ENCODE measurements around the gene ERCC3.
A peak's percentile ranks its signal among the peaks of the same experiment; 100 is the strongest.
"Not testable (repeated sequence)": the region's sequence is repeated elsewhere in the genome, so short reads cannot be mapped to it uniquely, and the experiment has no call there.

Gene ERCC3

DNA sequence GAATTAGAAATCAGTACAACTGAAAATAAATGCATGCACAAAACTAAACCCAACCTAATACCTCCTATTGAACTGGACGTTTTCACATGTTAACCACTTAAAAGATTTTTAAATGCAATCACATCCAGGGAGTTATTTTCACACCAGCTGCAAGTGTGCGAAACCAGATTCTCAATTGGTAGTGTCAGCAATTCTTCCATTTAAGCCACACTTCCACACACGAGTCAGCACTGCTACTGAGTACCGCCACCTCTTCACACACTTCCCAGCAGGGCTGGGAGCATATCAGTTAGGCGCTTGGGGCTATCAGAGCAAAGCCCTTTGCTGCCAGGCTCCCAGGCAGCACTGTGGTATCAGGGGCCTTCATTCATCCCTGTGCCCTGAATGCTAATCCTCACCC, 14.2 kb downstream of the ERCC3 start:
- DNase-seq (ENCODE audit: low spot score): no peak

DNA sequence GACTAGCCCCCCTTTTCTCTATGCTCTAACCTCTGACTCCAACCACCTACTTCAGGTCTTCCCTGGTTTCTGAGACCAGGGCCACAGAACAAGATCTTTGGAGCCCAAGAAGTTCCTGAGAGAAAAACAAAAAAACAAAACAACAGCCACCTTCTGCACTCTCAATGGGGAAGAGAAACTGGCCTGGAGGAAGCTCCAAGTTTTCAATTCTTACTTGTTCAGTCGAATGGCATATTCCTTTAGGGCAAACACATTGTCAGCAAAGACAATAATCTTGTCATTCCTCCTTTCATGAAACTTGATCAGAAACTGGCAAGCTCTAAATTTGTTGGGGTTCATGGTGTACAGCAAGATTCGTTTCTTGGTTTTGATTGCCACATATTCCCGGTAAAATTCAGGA, 15.0 kb downstream of the ERCC3 start:
- no peak for DNase-seq (ENCODE audit: low spot score)

DNA sequence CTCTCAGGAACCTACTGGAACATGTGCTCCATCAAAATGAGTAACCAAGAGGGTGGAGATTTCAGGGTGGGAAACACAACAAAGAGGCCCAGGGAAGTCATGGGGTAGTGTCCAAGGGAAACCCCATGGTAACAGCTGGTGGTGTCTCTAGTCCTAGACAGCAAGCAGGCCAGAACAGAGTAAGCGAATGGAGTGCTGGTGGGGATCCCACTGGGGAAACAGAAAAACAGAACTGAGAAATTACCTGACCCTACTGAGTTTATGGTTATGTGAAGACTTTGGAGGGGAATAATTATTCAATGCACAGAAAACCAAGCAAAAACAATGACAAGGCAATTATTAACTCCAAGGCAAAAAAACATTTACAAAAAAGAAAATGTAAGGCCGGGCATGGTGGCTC, 16.9 kb downstream of the ERCC3 start:
- no peak for DNase-seq (ENCODE audit: low spot score)

DNA sequence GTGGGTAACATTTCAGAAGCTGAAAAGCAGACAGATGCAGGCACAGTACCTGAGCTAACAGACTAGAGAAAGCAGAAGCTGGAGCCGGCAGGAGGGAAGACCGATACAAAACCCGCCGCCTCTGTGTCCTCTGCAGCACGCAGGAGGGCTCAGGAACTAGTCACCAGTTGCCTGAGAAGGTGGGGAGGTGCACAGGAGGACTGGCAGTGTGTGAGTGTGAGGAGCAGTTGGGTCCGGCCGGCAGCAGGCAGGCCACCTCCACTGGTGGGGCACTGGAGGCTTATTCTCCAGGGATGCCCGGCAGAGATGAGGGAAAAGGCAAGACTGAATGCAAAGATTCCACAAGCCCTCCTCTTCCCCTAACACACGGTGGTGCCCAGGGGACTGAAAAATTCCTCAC, 18.2 kb downstream of the ERCC3 start:
- no peak for DNase-seq (ENCODE audit: low spot score)

DNA sequence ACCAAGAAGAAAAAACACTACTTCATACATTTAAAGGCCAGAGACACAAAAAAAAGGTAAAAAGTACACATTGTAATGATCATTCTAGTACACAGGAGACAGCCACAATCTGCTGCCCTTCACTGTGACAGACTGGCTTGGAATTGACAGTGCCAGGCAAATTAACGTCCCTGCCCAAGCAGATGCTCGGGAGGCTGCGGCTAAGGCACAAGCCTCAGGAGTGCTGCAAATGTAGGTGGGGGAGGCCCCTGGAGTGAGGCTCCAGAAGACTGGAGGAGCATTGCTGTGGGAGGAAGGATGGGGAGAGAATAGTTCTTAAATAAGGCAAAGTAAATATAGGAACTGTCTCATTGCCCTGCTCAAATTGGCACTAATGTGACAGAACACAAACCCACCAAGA, 18.6 kb downstream of the ERCC3 start:
- DNase-seq (ENCODE audit: low spot score): peak; percentile 51

DNA sequence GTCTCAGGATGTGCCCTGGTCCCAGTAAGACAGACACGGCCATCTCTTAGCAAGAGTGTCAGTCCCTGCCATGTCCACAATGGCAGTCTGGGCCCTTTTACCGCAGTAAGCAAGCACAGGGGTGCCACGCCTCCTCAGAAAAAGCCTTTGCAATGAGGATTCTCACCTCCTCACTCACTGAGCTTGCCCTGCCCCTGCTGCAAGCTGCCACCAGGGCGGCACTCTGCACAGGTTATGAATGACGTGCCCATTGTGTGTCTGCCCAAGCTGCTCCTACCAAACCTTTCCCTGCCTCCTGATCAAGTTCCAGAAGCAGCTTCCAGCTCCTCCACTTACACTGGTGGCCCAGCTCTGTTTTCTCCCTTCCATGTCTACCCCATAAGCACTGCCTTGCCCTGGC, 23.3 kb downstream of the ERCC3 start:
- DNase-seq (ENCODE audit: low spot score): no peak

DNA sequence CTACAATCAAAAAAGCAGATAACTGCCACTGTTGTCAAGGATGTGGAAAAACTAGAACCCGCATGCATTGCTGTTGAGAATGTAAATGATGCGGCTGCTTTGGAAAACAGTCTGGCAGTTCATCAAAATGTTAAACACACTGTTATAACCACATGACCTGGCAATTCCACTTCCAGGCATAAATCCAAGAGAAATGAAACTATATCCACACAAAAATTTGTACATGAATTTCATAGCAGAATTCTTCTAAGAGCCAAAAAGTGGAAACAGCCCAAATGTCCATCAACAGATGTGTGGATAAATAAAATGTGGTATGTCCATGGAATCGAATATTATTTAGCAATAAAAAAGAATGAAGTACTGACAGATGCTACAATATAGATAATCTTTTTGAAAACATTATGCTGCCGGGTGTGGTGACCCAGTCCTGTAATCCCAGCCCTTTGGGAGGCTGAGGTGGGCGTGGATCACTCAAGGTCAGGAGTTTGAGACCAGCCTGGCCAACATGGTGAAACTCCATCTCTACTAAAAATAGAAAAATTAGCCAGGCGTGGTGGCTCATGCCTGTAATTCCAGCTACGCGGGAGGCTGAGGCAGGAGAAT, 32.0 kb downstream of the ERCC3 start:
- DNase-seq (ENCODE audit: low spot score): no peak

DNA sequence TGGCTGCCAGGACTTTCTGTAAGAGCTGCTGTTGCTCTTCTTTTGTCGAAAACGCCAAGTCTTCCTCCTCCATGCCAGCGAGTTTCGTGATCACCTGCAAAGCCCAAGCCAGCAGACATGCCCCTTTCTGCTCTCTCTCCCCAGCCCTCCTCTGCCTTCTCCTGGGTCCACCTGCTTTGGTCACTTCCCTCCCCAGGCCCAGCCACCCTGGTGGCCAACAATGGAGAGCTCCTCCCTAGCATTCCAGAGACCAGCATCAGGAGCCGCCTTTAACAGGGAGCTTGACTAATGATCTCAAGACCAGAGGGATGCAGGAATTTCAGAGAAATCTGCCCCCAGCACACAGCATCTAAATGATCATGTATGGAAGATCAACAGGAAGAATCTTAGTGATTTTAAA, 34.6 kb downstream of the ERCC3 start:
- DNase-seq (ENCODE audit: low spot score): no peak

DNA sequence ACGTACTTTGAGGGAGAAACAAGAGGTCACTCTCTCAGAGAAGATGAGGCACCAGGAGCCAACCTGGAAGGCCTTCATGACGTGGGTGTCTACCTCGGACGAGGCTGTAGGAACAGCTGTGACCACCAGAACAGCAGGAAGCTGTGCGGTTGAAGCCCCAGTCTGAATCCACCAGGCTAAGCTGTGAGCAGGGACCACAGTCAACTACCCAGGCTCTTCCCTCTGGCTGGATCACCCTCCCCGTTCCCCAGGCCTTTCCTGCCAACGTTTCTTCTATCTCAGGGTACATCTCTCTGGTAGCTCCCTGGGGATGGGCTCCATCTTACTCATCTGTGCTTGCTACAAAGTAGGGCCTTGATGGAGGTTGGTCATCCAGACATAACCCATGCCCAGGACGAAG, 37.1 kb downstream of the ERCC3 start:
- DNase-seq (ENCODE audit: low spot score): no peak

DNA sequence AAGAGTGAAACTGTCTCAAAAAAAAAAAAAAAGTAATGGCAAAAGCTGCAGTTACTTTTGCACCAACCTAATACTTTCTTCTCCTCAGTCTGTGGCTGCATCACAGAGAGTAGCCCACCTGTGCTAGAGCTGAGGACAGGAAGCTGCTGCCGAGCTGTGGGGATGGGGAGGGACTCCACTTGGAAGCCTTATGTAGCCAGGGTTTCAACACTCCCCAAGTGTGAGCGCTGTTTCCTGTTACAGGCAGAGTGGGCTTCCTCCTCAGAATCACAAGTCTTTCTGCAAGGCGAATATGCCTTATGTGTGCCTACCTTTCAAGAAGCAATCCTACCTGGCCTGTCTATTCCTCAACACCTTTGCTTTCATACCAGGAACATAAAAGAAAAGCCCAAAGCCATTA, 37.6 kb downstream of the ERCC3 start:
- DNase-seq (ENCODE audit: low spot score): no peak

DNA sequence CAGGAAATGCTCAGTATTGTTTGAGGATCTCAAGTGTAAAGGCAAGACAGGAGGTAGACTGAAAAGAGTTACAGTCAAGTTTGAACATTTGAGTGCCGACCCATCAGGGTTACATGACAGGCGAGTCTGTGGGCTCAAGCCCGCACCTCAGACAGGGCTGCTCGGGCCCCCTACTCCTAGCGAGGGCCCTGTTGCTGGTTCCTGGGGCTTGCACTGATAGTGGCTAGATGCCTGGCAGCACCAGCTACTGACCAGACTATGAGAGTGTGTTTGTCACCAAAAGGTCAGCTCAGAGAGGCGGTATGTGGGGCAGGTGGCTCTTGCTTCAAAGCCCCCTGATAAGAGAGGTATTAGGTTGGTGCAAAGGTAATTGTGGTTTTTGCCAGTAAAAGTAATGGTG, 38.2 kb downstream of the ERCC3 start:
- DNase-seq (ENCODE audit: low spot score): no peak

DNA sequence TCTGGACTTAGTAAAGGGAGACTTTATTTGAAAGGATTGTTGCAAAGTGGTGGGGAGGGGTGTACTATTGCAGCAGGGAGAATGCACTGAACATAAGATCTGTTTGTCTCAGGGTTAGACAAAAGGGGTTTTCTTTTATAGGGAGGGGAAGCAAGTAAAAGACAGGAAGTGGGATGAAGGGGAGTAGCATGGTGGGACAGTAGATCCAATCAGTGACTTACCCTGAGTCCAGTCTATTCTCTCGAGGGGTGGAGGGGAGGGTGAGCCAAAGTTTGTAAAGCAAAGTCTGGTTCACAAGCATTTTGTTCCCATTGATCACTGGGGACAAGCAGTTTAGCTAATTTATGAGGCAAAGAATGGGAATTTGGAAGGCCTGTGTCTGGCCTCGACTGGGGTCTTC, 38.8 kb downstream of the ERCC3 start:
- no peak for DNase-seq (ENCODE audit: low spot score)

DNA sequence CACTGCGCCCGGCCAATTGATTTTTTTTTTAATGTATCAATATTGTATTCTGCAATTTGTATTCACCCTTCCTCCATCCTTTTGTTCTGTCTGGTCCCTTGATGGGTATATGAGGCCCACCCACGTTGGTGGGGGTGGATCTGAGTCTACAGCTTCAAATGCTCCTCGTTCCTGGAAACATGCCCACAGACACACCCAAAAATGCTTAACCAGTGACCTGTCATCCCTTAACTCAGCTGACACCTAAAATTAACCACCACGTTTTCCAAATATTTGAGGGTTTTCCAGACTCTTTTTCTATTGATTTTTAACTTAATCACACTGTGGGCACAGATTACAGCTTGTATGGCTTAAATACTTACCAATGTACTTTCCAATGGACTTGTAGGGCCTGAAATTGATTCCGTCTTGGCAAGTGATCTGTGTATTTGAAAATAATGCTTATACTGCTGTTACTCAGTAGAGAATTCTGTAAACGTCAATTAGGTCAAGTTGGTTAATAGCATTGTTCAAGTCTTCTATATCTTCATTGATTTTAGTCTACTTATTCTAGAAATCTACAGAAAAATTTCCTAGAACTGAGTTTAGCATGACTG, 39.5 kb downstream of the ERCC3 start:
- DNase-seq (ENCODE audit: low spot score): no peak

DNA sequence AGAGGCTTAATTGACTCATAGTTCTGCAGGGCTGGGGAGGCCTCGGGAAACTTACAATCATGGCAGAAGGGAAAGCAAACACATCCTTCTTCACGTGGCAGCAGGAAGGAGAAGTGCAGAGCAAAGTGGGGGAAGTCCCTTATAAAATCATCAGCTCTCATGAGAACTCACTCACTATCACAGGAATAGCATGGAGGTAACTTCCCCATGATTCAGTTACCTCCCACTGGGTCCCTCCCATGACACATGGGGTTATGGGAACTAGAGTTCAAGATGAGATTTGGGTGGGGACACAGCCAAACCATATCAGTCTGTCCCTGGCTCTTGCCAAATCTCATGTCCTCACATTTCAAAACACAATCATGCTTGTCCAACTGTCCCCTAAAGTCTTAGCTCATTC, 52.8 kb downstream of the ERCC3 start:
- DNase-seq (ENCODE audit: low spot score): not testable (repeated sequence)

DNA sequence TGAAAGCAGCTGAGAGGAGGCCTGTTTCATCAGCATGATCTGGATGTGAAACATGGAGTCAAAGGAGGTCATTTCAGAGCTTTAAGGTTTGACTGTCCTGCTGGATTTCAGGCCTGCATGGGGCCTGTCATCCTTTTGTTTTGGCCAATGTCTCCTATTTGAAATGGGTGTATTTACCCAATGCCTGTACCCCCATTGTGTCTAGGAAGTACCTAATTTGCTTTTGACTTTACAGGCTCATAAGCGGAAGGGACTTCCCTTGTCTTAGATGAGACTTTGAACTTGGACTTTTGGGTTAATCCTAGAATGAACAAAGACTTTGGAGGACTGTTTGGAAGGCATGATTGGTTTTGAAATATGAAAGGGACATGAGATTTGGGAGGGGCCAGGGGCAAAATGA, 54.5 kb downstream of the ERCC3 start:
- no peak for DNase-seq (ENCODE audit: low spot score)

DNA sequence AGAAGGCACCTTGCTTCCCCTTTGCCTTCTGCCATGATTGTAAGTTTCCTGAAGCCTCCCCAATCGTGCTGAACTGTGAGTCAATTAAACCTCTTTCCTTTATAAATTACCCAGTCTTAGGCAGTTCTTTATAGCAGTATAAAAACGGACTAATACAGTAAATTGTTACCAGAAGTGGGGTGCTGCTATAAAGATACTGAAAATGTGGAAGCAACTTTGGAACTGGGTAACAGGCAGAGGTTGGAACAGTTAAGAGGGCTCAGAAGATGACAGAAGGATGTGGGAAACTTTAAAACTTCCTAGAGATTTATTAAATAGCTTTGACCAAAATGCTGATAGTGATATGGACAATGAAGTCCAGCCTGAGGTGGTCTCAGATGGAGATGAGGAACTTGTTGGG, 56.2 kb downstream of the ERCC3 start:
- DNase-seq (ENCODE audit: low spot score): not testable (repeated sequence)

DNA sequence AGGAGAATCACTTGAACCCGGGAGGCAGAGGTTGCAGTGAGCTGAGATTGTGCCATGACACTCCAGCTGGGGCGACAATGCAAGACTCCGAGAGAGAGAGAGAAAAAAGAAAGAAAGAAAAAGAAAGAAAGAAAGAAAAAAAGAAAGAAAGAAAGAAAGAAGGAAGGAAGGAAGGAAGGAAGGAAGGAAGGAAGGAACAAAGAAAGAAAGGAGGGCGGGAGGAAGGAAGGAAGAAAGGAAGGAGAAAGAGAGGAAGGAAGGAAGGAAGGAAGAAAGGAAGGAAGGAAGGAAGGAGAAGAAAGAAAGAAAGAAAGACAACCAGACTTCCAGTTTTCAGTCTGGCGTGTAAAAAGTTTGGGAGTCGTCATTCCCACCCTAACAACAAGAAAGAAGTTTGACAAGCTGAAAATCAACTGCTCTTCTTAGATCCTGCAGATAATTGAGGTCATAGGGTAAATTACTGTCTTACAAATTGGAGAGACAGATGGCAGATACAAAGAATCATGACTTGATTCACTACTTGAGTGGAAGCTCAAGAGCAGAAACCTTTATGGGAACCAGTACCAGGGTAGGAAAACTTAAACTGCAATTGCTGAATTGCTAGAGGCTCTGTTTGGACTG, 58.8 kb downstream of the ERCC3 start:
- no peak for DNase-seq (ENCODE audit: low spot score)

DNA sequence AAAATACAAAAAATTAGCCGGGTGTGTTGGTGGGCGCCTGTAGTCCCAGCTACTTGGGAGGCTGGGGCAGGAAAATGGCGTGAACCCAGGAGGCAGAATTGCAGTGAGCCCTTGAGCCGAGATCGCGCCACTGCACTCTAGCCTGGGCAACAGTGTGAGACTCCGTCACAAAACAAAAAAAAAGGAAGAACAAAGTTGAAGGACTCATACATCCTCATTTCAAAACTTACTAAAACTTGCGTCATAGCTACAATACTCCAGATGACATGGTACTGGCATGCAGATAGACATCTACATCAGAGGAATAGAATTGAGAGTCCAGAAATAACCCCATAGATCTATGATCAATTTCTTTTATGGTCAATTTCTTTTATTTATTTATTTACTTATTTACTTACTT, 60.2 kb downstream of the ERCC3 start:
- DNase-seq (ENCODE audit: low spot score): no peak

DNA sequence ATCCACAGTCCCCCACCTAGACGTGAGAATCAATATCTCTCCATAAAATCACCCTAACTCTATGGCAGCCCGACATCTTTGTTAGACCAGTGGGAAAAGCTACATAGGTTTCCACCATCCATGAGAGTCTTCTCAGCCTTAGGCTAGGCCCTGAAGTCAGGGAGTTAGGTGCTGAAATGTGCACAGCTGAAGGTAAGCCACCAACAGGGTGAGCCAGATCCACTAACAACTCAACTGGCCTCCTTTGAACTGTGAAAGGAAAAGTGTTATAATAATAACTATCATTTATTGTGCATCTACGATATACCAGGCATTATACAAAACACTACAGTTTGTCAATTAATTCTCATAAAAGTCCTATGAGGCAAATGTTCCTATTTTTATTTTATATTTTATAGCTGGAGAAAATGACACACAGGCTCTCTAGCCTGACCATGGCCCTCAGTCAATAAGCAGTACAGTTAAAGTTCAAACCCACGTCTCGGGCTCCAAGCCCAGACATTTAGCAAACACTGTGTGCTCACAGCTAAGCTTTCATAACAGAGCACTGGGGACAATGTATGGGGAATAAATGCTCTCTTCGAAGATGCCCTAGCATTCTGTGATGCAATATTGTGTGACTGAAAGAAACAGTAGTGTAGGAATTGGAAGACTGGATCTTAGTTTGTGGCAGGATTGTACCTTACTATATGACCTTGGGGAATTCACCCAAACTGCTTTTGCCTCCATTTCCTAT, 62.6 kb downstream of the ERCC3 start:
- DNase-seq (ENCODE audit: low spot score): peak; percentile 21

DNA sequence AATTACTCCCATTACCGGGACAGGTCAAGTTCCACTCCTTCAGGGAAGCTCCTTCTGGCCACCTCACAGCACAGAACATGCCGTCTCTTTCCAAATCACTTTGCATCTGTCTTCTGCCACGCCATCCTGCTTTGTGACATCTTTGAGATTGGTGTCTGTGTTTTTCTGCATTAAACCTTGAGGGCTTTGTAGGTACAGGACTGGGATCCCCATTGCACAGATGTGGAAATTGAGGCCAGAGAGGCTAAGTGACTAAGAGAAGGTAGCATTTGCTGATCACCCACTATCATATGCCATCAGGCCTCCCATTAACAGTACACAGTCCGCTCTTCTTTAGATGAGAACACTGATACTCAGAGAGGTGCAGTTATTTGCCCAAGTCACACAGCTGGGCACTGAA, 64.4 kb downstream of the ERCC3 start:
- no peak for DNase-seq (ENCODE audit: low spot score)

DNA sequence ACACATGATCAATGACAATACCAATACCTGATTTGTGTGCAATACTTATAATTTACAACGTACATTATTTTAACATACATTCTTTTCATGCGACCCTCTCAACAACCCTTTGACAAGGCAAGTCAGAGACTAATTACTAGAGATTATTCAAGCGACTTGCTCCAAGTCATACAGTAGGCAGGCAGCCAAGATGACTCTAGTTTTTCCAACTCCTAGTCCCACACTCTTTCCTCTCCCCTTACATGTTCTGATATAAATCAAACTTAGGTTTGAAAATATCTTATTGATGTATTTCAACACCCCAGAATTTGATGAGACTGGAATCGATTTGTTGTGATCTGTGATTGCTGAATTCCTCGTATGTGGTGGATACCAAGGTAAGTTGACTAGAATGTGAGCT, 65.8 kb downstream of the ERCC3 start:
- no peak for DNase-seq (ENCODE audit: low spot score)

DNA sequence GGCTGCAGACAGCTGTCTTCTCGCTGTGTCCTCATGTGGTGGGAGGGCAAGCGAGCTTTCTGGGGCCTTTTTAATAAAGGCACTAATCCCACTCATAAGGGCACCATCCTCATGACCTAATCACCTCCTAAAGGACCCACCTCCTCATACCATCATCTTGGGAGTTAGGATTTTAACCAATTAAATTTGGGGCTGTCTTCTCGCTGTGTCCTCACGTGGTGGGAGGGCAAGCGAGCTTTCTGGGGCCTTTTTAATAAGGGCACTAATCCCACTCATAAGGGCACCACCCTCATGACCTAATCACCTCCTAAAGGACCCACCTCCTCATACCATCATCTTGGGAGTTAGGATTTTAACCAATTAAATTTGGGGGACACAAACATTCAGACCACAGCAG, 66.7 kb downstream of the ERCC3 start:
- not testable (repeated sequence) for DNase-seq (ENCODE audit: low spot score)

DNA sequence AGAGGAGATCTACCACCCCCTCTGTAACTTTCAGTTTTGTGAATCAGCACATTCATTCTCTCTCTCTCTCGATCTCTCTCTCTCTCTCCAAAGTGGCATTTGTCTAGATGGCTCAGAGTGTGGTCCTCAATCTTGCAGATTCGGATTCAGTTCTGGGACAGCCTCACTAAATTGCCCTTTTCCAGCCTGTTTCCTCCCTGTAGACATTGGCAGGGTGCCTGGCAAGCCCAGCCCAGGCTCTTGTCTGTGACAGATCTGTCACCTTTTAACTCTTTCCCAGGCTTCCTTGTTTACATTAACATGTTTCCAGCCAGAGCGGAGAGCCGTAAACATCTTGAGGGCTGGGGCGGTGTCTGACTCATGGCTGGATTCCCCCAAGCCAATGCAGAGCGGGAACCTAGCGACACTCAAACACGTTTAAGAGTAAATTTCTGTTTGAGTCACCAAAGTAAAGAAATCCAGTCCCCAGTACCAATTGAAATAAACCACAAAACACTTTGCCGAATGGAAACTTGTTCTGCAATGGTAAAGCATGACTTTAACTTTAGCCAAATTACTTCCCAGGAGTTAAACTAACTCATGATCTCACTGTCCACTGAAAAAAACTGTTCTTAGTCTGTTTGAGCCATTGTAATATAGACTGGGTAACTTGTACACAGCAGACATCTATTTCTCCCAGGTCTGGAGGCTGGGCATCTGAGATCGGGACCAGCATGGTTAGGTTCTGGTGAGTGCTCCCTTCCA, 67.3 kb downstream of the ERCC3 start:
- DNase-seq (ENCODE audit: low spot score): no peak

Measured in Ammon's horn (tissue), 1 donor.